Muscle layer of duodenum (tissue), 2 donors: ENCODE data around the gene CDO1.

Experiments
- H3K27ac ChIP-seq: one replicate; pipeline ENCODE4 v1.7.0; 2013; ENCODE audit warnings: mild to moderate bottlenecking, low read length
- H3K27me3 ChIP-seq: one replicate; pipeline ENCODE4 v1.7.0; 2013; ENCODE audit warnings: low read depth, mild to moderate bottlenecking, control low read depth, low read length
- H3K36me3 ChIP-seq, 2 donors: one replicate each; pipeline ENCODE4 v1.7.0; 2013; ENCODE audit warnings: low read length in 2 of 2, control low read depth in 1 of 2, mild to moderate bottlenecking in 1 of 2; ENCODE audit not compliant: insufficient read depth in 2 of 2, control insufficient read depth in 1 of 2
- H3K4me1 ChIP-seq, 2 donors: one replicate each; pipeline ENCODE4 v1.7.0; 2013; ENCODE audit warnings: low read length in 2 of 2, mild to moderate bottlenecking in 2 of 2, control low read depth in 1 of 2, moderate library complexity in 1 of 2; ENCODE audit not compliant: insufficient read depth in 2 of 2, control insufficient read depth in 1 of 2
- H3K4me3 ChIP-seq, 2 donors: one replicate each; pipeline ENCODE4 v1.7.0; 2013; ENCODE audit warnings: low read length in 2 of 2, low read depth in 1 of 2, mild to moderate bottlenecking in 1 of 2
- H3K9me3 ChIP-seq, 2 donors: one replicate each; pipeline ENCODE4 v1.7.0; 2013; ENCODE audit warnings: low read length in 2 of 2, control low read depth in 1 of 2, mild to moderate bottlenecking in 1 of 2; ENCODE audit not compliant: control insufficient read depth in 1 of 2
- donor health status: healthy.

CDO1 gene

DNA sequence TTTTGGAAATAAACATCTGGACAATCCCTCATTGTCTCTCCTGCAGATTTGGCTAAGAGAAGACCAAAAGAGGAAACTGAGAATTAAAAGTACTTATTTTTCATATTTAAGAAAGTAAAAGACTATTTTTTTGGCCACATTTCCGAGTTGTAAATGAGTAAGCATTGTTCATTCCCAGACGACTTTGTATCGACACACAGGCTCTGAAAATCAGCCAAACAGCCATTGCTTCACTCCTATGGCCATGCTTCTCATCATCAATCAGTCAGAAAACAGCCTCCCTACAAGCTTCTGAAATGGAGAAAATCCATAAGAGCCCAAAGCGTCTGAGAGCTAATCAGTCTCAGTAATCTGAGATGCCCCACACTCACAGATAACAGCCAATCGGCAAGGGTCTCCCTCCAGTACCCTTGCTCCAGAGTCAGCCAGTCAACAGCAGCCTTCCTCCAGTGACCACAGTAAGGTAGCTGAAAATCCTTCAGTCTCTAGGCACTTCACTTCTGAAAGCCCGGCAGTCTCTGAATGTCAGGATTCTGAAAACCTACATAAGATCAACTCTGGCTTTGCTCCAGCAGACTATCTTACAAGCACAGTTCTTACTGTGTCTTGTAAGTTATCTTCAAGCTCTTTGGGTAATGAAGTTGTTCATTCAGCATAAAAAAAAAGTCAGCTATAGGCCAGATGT, 30.9 kb downstream of the CDO1 start:
- H3K4me1 ChIP-seq: no peaks in the 10 kb centered on the region
- no peaks in the 10 kb centered on the region for H3K27me3 ChIP-seq
- no peaks in the 10 kb centered on the region for H3K36me3 ChIP-seq
- H3K9me3 ChIP-seq: no peaks in the 10 kb centered on the region
- no peak overlapping the region for H3K4me3 ChIP-seq
- no peak overlapping the region for H3K27ac ChIP-seq

DNA sequence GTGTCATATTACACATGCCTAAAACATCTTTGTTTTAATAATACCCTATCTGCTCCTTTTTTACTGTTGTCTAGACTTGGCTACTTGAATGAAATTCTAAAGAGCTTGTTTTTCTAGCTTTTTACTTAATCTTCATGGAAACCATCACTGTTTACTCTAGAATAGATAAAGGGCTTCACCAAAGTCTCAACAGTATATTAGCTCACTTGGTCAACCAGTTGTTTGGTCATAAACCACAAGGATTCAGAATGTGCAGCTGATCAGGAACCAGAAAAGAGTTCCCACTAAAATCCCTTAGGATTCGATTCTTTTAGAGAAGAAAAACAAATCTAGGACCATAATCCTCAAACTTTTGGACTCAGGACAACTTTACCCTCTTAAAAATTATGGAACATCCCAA, 38.0 kb downstream of the CDO1 start:
- H3K27me3 ChIP-seq: no peaks in the 10 kb centered on the region
- no peak overlapping the region for H3K27ac ChIP-seq
- no peaks in the 10 kb centered on the region for H3K4me1 ChIP-seq
- no peaks in the 10 kb centered on the region for H3K36me3 ChIP-seq
- no peaks in the 10 kb centered on the region for H3K9me3 ChIP-seq
- no peak overlapping the region for H3K4me3 ChIP-seq

DNA sequence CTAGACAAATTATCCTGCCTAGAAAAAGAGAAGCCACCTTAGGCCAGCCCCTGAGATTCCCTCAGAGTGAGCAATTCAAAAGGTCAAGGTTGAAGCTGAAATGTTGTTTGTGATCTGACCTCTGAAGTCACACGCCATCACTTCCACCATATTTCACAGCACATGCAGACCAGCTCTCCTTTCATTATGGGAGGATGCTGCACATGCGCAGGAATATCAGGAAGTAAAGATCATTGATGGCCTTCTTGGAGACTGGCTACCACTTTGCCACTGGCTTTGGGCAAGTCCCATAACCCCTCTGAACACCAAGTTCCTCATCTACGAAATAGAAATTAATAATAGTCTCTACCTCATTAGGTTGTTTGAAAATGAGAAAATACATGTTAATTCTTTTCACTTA, 39.5 kb downstream of the CDO1 start:
- no peaks in the 10 kb centered on the region for H3K36me3 ChIP-seq
- H3K4me1 ChIP-seq: no peaks in the 10 kb centered on the region
- no peaks in the 10 kb centered on the region for H3K9me3 ChIP-seq
- no peaks in the 10 kb centered on the region for H3K27me3 ChIP-seq
- H3K4me3 ChIP-seq: no peak overlapping the region
- H3K27ac ChIP-seq: no peak overlapping the region

DNA sequence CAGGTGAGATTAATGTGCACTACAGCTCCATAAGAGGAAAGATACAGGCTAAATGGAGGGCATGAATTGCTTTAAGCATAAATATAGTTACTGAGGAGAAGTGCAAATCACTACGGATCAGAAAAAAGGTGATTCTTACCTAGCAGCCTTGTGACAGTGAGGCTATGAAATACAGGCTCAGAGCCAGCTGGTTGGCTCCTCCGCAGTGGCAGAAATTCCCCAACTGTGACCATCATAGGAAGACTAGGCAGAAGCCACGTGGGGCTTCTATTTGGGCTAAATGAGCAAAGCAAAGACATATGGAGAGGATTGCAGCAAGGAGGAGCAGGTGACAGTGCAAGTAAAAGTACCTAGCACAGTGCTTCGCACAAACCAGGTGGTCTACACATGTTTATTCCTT, 40.5 kb downstream of the CDO1 start:
- H3K27ac ChIP-seq: no peak overlapping the region
- H3K9me3 ChIP-seq: no peaks in the 10 kb centered on the region
- H3K4me1 ChIP-seq: no peaks in the 10 kb centered on the region
- no peaks in the 10 kb centered on the region for H3K27me3 ChIP-seq
- H3K4me3 ChIP-seq: no peak overlapping the region
- H3K36me3 ChIP-seq: no peaks in the 10 kb centered on the region

DNA sequence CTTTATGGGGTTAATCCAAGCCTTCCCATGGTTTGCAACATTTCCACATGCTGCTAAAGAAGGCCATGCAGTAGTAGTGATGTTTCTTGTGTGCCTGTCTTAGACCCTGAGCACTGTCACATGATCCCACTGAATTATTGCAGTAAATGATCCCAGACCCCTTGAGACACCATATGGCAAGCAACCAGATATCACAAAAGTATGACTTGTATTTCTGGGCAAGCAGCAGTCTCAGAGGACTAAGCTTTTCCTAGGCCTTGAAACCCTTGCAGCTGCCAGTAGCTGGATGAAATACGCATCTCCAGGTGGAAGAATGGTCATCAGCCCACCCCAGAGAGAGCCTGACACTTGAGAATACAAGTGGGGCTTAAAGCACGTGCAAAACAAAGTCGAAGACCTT, 41.8 kb downstream of the CDO1 start:
- Histone ChIP-seq H3K27ac (no peak overlapping the region), H3K36me3 (no peaks in the 10 kb centered on the region), H3K27me3 (no peaks in the 10 kb centered on the region), H3K9me3 (no peaks in the 10 kb centered on the region), H3K4me1 (no peaks in the 10 kb centered on the region), H3K4me3 (no peak overlapping the region)

DNA sequence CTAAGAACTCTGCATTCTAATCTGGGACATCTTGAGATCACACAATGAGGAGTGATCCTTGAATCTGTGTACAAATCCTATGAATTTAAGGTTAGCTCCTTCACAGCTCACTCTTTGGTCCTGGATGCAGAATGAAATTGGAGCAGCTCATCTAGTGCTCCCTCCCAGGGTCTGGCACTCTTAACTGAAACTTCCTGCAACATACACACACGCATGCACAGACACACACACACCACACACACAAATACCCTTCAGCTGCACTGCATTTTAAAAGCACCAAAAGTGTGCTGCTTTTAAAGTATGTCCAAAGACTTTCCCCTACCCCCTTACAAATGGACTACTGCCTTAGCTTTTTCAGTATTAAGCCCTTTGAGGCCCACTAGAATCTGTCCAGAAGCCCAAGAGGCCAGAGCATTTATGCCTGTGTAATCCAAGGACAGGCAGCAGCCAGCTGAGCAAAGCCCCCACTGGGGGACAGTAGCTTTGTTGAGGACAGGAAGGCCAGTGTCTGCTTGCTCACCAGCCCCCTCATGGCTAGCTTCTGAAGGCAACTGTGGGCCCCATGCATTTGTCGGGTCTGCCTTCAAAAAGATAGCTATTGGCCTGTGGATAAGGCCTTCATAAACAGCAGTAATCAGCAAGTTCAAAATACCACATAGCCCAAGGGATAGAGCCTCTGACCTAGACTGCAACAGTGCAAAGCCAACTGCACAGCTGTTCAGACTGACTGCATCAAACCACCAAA, 43.6 kb downstream of the CDO1 start:
- Histone ChIP-seq H3K9me3 (no peaks in the 10 kb centered on the region), H3K27me3 (no peaks in the 10 kb centered on the region), H3K36me3 (no peaks in the 10 kb centered on the region), H3K4me1 (no peaks in the 10 kb centered on the region), H3K27ac (no peak overlapping the region), H3K4me3 (no peak overlapping the region)

DNA sequence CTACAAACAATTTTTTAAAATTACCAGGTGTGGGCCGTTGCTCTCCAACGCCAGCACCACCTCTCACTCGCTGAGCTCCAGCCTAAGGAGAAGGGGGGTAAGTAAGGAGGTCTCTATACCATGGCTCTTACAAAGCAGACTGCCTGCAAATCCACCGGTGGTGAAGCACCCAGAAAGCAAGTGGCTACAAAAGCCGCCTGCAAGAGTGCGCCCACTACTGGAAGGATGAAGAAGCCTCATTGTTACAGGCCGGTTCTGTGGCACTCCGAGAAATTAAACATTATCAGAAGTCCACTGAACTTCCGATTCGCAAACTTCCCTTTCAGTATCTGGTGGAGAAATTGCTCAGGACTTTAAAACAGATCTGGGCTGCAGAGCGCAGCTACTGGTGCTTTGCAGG, 46.0 kb downstream of the CDO1 start:
- H3K36me3 ChIP-seq: no peaks in the 10 kb centered on the region
- no peak overlapping the region for H3K27ac ChIP-seq
- no peaks in the 10 kb centered on the region for H3K27me3 ChIP-seq
- no peak overlapping the region for H3K4me3 ChIP-seq
- H3K4me1 ChIP-seq: no peaks in the 10 kb centered on the region
- H3K9me3 ChIP-seq: no peaks in the 10 kb centered on the region

DNA sequence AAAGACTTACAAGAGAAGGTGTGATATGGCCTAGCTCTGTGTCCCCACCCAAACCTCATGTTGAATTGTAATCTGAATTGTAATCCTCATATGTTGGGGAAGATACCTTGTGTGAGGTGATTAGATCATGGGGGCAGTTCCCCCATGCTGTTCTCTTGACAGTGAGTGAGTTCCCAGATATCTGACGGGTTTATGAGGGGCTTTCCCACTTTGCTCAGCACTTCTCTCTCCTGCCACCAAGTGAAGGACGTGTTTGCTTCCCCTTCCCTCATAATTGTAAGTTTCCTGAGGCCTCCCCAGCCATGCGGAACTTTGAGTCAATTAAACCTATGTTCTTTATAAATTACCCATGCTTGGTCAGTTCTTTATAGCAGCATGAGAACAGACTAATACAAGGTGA, 49.0 kb downstream of the CDO1 start:
- no peaks in the 10 kb centered on the region for H3K36me3 ChIP-seq
- no peaks in the 10 kb centered on the region for H3K4me1 ChIP-seq
- no peaks in the 10 kb centered on the region for H3K9me3 ChIP-seq
- no peak overlapping the region for H3K4me3 ChIP-seq
- no peak overlapping the region for H3K27ac ChIP-seq
- H3K27me3 ChIP-seq: no peaks in the 10 kb centered on the region

DNA sequence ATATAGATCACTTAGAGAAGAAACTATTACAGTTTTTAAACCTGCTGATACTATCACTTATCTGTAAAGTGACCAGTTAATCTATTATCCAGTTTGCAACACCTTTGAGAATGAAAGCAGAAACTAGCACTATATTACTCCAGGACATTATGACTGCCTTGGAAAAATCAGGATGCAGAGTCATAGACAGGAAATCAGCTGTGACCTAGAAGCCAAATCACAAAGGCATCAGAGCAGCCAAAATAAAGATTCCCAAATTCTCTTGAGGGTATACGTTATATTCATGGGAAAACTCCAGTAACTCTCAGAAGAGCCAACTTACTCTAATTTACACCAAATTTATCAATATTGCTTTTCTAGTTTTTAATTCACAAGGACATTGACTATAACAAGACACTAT, 49.9 kb downstream of the CDO1 start:
- no peak overlapping the region for H3K4me3 ChIP-seq
- no peaks in the 10 kb centered on the region for H3K4me1 ChIP-seq
- no peaks in the 10 kb centered on the region for H3K9me3 ChIP-seq
- no peaks in the 10 kb centered on the region for H3K27me3 ChIP-seq
- H3K27ac ChIP-seq: no peak overlapping the region
- no peaks in the 10 kb centered on the region for H3K36me3 ChIP-seq

DNA sequence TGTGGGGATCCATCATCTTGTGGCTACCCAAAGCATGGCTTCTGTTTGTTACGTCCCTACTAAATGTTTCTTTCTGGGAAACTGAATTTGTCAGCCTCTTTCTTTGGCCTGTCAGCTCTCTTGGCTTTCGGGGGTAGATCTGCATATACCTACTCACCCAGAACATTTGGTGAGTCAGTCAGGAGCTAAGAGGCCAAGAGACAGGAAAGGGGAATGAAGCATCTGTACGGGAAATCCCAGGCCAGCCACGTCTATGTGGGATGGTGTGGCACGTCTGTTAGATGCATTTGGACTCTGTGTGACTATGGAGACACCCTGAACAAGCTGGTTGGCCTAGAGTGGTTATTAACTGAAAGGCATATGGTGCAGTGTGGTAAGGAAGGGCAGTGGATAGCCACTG, 58.1 kb downstream of the CDO1 start:
- no peaks in the 10 kb centered on the region for H3K27me3 ChIP-seq
- H3K4me3 ChIP-seq: no peak overlapping the region
- no peak overlapping the region for H3K27ac ChIP-seq
- no peaks in the 10 kb centered on the region for H3K36me3 ChIP-seq
- H3K4me1 ChIP-seq: no peaks in the 10 kb centered on the region
- H3K9me3 ChIP-seq: no peaks in the 10 kb centered on the region

DNA sequence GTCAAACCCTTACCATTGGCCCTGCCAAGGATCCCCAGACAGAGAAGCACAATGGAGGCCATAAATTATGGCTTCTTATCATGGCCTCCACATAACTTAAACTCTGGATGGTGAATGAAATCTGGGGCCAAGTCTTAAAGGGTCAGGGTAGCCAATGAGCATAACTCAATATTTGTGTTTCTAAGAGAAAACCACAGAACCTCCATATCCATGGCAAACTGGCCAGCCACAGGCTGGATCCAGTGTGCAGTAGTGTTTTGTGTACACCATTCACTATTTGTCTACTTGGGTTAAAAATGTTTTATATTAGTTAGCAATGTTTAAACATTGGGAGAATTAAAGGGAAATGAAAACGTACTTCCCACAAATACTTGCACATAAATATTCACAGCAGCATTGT, 60.8 kb downstream of the CDO1 start:
- no peak overlapping the region for H3K27ac ChIP-seq
- no peaks in the 10 kb centered on the region for H3K9me3 ChIP-seq
- H3K4me1 ChIP-seq: no peaks in the 10 kb centered on the region
- H3K4me3 ChIP-seq: no peak overlapping the region
- H3K36me3 ChIP-seq: no peaks in the 10 kb centered on the region
- H3K27me3 ChIP-seq: no peaks in the 10 kb centered on the region
